CD8-positive, alpha-beta memory T cell (primary cell): ENCODE data around the gene FAM32A. TPM values are rescaled to one million over a fixed set of nuclear protein-coding genes. Genes with fewer than 3 reads are reported as not detected.

ENCODE experiments used
- CTCF ChIA-PET: fragments of 350-600 bp; sonication (Branson Sonifier 250); formaldehyde crosslinking; loops from one replicate; lab custom pipeline; 2021; ENCODE audit warnings: antibody characterized with exemption; lab: Charles Lee
- POLR2A ChIA-PET: fragments of 350-600 bp; sonication (Branson Sonifier 250); formaldehyde crosslinking; loops from one replicate; lab custom pipeline; 2021; ENCODE audit warnings: antibody characterized with exemption; lab: Charles Lee
- DNase-seq, 5 donors: peaks; one replicate each; pipeline versions ENCODE4 v3.0.0 to v3.0.0-alpha.2; 2020 to 2022; ENCODE audit warnings: mixed read lengths in 1 of 5
- H3K27ac ChIP-seq: one replicate; pipeline ENCODE4 v1.7.0; 2013; ENCODE audit warnings: low read depth, mild to moderate bottlenecking, low read length, moderate library complexity
- H3K27me3 ChIP-seq: 2 replicates; pipeline ENCODE4 v1.7.0; 2013; ENCODE audit warnings: low read length, mild to moderate bottlenecking; ENCODE audit not compliant: insufficient read depth, poor library complexity, severe bottlenecking
- H3K36me3 ChIP-seq: 2 replicates; pipeline ENCODE4 v1.7.0; 2013; ENCODE audit warnings: mild to moderate bottlenecking, low read length, moderate library complexity; ENCODE audit not compliant: insufficient read depth
- H3K4me1 ChIP-seq: 2 replicates; pipeline ENCODE4 v1.7.0; 2013; ENCODE audit warnings: mild to moderate bottlenecking, low read length, moderate library complexity; ENCODE audit not compliant: insufficient read depth
- H3K4me3 ChIP-seq: 2 replicates; pipeline ENCODE4 v1.7.0; 2013; ENCODE audit warnings: mild to moderate bottlenecking, low read length
- H3K9me3 ChIP-seq: 2 replicates; pipeline ENCODE4 v1.7.0; 2013; ENCODE audit warnings: mild to moderate bottlenecking, low read length
- H3K27ac Mint-ChIP-seq, 8 donors: one replicate each; pipeline ENCODE4 v1.8.0; 2020 to 2021; ENCODE audit warnings: mixed read lengths in 8 of 8, mild to moderate bottlenecking in 6 of 8, inconsistent platforms in 3 of 8, moderate library complexity in 3 of 8
- H3K27me3 Mint-ChIP-seq, 2 donors: one replicate each; pipeline ENCODE4 v1.8.0; 2020 to 2021; ENCODE audit warnings: mixed read lengths in 2 of 2, mild to moderate bottlenecking in 1 of 2, moderate library complexity in 1 of 2
- H3K36me3 Mint-ChIP-seq, 3 donors: one replicate each; pipeline ENCODE4 v1.8.0; 2020 to 2021; ENCODE audit warnings: mixed read lengths in 3 of 3, inconsistent platforms in 1 of 3, mild to moderate bottlenecking in 1 of 3
- H3K4me1 Mint-ChIP-seq, 3 donors: one replicate each; pipeline ENCODE4 v1.8.0; 2020 to 2021; ENCODE audit warnings: mixed read lengths in 3 of 3, inconsistent platforms in 1 of 3, mild to moderate bottlenecking in 1 of 3
- H3K4me3 Mint-ChIP-seq, 7 donors: one replicate each; pipeline ENCODE4 v1.8.0; 2020 to 2021; ENCODE audit warnings: mixed read lengths in 7 of 7, mild to moderate bottlenecking in 6 of 7, moderate library complexity in 4 of 7, inconsistent platforms in 2 of 7
- H3K9me3 Mint-ChIP-seq, 5 donors: one replicate each; pipeline ENCODE4 v1.8.0; 2020 to 2022; ENCODE audit warnings: mixed read lengths in 5 of 5, mild to moderate bottlenecking in 3 of 5, moderate library complexity in 2 of 5, inconsistent platforms in 1 of 5
- polyA plus RNA-seq: library from polyadenylated mRNA; unstranded; fragments of 300-500 nt; fragmentation: Illumina TruSeq; gene quantifications from one replicate; pipeline ENCODE4 v1.2.3, GENCODE V29; 2021
- total RNA-seq, 2 experiments: library from RNA; stranded (reverse); gene quantifications; one replicate each; pipeline ENCODE4 v1.2.3, GENCODE V29; 2021

The FAM32A gene
- total and polyA plus RNA-seq, 3 experiments from 2014 or later: 62.4 to 127 (median 68.3) TPM

DNA sequence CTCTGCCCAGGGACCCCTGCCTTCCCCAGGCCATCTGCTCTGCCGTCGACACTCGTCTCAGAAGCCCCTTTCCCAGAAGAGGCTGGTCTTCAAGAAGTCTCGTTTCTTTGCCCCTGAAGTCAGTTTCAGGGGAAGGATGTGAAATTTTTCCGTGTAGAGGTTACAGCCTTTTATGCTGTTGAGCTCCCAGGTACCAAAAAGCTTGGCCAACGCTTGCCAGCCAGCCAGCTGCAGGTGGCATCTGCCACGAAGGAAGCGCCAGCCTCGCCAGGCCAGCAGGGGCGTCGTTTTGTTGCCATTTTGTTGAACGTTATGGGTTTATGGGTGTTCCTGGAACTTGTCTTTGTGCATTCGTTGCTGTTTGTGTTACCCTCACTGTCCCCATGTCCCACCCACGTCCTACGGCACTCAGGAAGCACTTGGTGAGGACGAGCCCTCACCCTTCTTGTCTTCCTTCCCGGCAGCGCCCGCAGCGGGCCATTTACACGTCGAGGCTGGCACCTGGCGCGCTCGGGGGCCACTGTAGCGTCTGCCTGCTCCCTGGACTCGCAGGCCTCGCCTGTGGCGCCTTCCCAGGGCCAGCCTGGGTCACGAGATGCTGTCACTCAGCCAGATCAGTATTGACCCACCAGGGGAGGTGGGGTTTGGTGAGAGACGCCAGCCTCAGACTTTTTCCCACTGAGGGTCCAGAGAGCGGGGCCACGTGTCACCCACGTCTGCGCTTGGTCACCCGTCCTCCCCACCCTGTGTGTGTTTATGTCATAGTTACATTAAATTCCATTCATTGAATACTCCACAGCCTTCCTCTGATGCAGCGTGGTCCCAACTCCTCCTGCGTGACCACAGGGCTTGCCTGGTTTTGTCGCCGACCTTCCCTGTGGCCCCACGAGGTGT, 49.6 kb downstream of the FAM32A start:
- CTCF ChIA-PET: interaction anchor here (0.9 kb wide), 1 partner anchor 152 kb away, joined by 3 read pairs; no protein-coding TSS in a partner anchor
- POLR2A ChIA-PET: no interaction called here
- Mint-ChIP-seq H3K27me3 (peaks cover 0 to 2% of the 10 kb centered on the region in 2 donors), H3K4me1 (peaks cover 12 to 19% (median 16%) of the 10 kb centered on the region in 3 donors), H3K4me3 (no peak overlapping the region), H3K9me3 (no peaks in the 10 kb centered on the region), H3K36me3 (peaks cover 8 to 65% (median 9%) of the 10 kb centered on the region in 3 donors), H3K27ac (no peak overlapping the region)
- Histone ChIP-seq H3K4me1 (peaks cover 12% of the 10 kb centered on the region), H3K4me3 (no peak overlapping the region), H3K27ac (no peak overlapping the region), H3K27me3 (no peaks in the 10 kb centered on the region), H3K36me3 (peaks cover 9% of the 10 kb centered on the region), H3K9me3 (no peaks in the 10 kb centered on the region)
- DNase-seq: peak in 1 of 5 donors; percentile 34

DNA sequence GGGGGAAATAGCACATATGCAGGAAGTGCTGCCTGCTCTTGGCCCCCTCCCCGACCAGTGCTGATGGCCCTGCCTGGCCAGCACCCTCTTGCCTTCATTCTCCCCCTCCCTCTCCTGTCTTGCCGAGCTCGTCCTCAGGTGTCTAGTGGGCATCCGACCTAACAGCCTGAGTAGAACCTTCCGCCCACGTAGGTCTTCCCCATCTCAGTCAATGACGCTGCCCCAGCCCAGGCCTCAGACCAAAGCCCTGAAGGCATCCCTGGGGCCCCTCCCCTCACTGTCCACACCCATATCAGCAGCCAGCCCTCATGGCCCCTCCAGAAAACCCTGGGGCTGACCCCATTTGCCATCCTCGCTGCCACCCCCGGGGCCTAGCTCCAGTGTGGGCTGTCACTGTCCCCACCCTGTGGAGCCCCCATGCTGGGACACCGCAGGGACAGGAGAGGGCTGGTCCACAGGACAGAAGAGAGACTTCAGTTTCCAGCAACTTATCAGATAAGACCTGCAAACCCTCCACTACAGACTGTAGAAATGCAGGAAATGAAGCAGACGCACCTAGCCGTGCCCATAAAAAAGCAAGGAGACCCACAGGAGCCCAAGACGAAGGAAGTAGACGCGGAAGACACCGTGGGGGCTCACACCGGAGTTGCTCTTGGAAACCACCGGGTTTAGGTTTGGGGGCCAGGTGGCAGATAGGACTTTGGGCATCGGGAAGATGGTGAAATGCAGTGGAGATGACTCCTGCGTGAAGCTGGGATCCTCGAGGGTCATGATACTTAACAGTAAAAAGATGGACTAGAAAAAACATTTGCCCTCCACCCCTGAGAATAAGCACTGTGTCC, 50.8 kb downstream of the FAM32A start:
- Histone ChIP-seq H3K27ac (no peak overlapping the region), H3K9me3 (no peaks in the 10 kb centered on the region), H3K36me3 (peaks cover 6% of the 10 kb centered on the region), H3K27me3 (no peaks in the 10 kb centered on the region), H3K4me1 (peaks cover 12% of the 10 kb centered on the region), H3K4me3 (no peak overlapping the region)
- Mint-ChIP-seq H3K4me3 (no peak overlapping the region), H3K27ac (peak overlapping the region in 1 of 8 donors; percentile 19), H3K36me3 (peaks cover 6 to 55% (median 8%) of the 10 kb centered on the region in 3 donors), H3K9me3 (no peaks in the 10 kb centered on the region), H3K4me1 (peaks cover 12 to 22% (median 16%) of the 10 kb centered on the region in 3 donors), H3K27me3 (peaks cover 0 to 2% of the 10 kb centered on the region in 2 donors)
- ChIA-PET CTCF (interaction anchor here (0.9 to 1.4 kb wide), 2 partner anchors 9 to 150 kb away, joined by 3 read pairs; no protein-coding TSS in a partner anchor), POLR2A (no interaction called here)
- peak in 1 of 5 donors; percentile 63 for DNase-seq

Other genes with a start within 250 kb of the FAM32A start
- not detected for gene OR10H4, start 236.4 kb upstream of the FAM32A start, total RNA-seq
- not detected for gene OR10H4, start 236.4 kb upstream of the FAM32A start, polyA plus RNA-seq
- 100 to 1,000 TPM; 259 to 270 TPM for gene TPM4, start 108.9 kb upstream of the FAM32A start, total RNA-seq
- 127 TPM for gene TPM4, start 108.9 kb upstream of the FAM32A start, polyA plus RNA-seq
- 100 to 1,000 TPM; 268 to 298 TPM for gene RAB8A, start 73.5 kb upstream of the FAM32A start, total RNA-seq
- 86.3 TPM for gene RAB8A, start 73.5 kb upstream of the FAM32A start, polyA plus RNA-seq
- gene HSH2D, start 41.7 kb upstream of the FAM32A start, total RNA-seq: 1 to 10 TPM; 8.6 to 9.3 TPM
- 12.8 TPM for gene HSH2D, start 41.7 kb upstream of the FAM32A start, polyA plus RNA-seq
- not detected for gene CIB3, start 11.9 kb upstream of the FAM32A start, total RNA-seq
- not detected for gene CIB3, start 11.9 kb upstream of the FAM32A start, polyA plus RNA-seq
- gene AP1M1, start 12.5 kb downstream of the FAM32A start, total RNA-seq: 100 to 1,000 TPM; 113 to 120 TPM
- 145 TPM for gene AP1M1, start 12.5 kb downstream of the FAM32A start, polyA plus RNA-seq
- 10 to 100 TPM; 33.7 to 37.5 TPM for gene KLF2, start 139.4 kb downstream of the FAM32A start, total RNA-seq
- 219 TPM for gene KLF2, start 139.4 kb downstream of the FAM32A start, polyA plus RNA-seq